22Rv1 (cell line): ENCODE results near the gene HCFC1.

Source experiments
- H3K27ac ChIP-seq: fragments of 450-650 bp; 2 replicates; pipeline ENCODE4 v1.5.1; 2017
- CTCF ChIP-seq: fragments of 450-650 bp; IDR thresholded peaks from 2 replicates; pipeline ENCODE4 v1.5.1; 2017; ENCODE audit warnings: mild to moderate bottlenecking
- ZFX ChIP-seq: fragments of 450-650 bp; IDR thresholded peaks from 2 replicates; pipeline ENCODE4 v1.6.1; 2017; ENCODE audit warnings: antibody characterized with exemption, borderline replicate concordance

The HCFC1 gene

GRCh38 chrX:153900831-153901752 lies 70.5 kb downstream of the HCFC1 start:
- TF ChIP-seq CTCF (no peak), ZFX (no peak)
- H3K27ac ChIP-seq, result no peak overlapping the region

GRCh38 chrX:153897899-153898298 lies 73.7 kb downstream of the HCFC1 start:
- TF ChIP-seq CTCF (no peak), ZFX (no peak)

More at GRCh38 chrX:153897899-153898298, 73.7 kb downstream of the HCFC1 start:
- no peak overlapping the region for H3K27ac ChIP-seq
